ENCODE results near the gene CREB5. TPM values are rescaled to one million over a fixed set of nuclear protein-coding genes. Genes with fewer than 3 reads are reported as not detected.

The CREB5 gene
- total and polyA plus RNA-seq, 2 of the 8 experiments (the other 6 are each of a cell fraction or from before 2014, with no cell fraction given), result 2.4 to 2.7 TPM

DNA sequence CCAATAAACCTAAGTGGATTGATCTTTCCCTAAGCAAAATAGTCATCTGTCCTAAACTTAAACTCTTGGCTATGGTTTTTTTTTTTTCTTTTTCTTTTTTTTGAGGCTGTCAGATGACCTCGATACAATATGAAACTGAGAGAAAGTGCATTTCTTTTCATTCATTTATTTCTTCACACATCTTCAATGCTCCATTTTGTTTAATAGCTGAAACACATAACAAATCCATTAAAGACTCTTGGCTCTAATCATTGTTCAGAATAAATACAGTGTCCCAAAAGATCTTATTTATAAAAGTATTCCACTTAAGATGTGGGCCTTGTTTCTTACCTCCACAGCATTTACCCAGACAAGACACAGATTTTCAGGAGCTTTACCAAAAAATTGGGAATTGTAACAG lies 350.3 kb downstream of the CREB5 start (continued):
- no peak for TF ChIP-seq CHD7 (IDR thresholded peaks at IDR 0.05; ENCODE audit: insufficient replicate concordance, low read length)
- no peak for TF ChIP-seq EP300 (IDR thresholded peaks at IDR 0.05; ENCODE audit: borderline replicate concordance in 1 of 2, low read depth in 2 of 2, low read length in 2 of 2)
- TF ChIP-seq TBP (IDR thresholded peaks at IDR 0.05; ENCODE audit: low read depth, low read length), result no peak
- no peak for TF ChIP-seq CHD2 (IDR thresholded peaks at IDR 0.05; ENCODE audit: low read length)
- TF ChIP-seq MAX (IDR thresholded peaks at IDR 0.05), result no peak
- no peak for TF ChIP-seq SP4 (IDR thresholded peaks at IDR 0.05; ENCODE audit: low read length)
- TF ChIP-seq SIX5 (IDR thresholded peaks at IDR 0.05; ENCODE audit: low read depth, low read length), result no peak
- TF ChIP-seq POLR2AphosphoS5 (IDR thresholded peaks at IDR 0.05; ENCODE audit: low read depth, low read length), result no peak
- no peak for TF ChIP-seq KDM1A (IDR thresholded peaks at IDR 0.05; ENCODE audit: borderline replicate concordance, low read length)
- TF ChIP-seq CBX8 (IDR thresholded peaks at IDR 0.05; ENCODE audit: borderline replicate concordance, low read depth, low read length), result no peak
- TF ChIP-seq JUND (IDR thresholded peaks at IDR 0.05; ENCODE audit: low read length), result no peak
- no peak for TF ChIP-seq CTBP2 (IDR thresholded peaks at IDR 0.05; ENCODE audit: borderline replicate concordance, insufficient read depth, insufficient read length, low read length)
- TF ChIP-seq POU5F1 (IDR thresholded peaks at IDR 0.05; ENCODE audit: low read depth, low read length), result no peak
